K562 (cell line): ENCODE measurements around the gene SAP25. TPM values are rescaled to one million over a fixed set of nuclear protein-coding genes. Genes with fewer than 3 reads are reported as not detected.

ENCODE experiments used
- ADNP ChIP-seq: fragments of 200-800 bp; sonication (Bioruptor generic); IDR thresholded peaks from 2 replicates; pipeline ENCODE4 v1.6.1; 2016; ENCODE audit warnings: missing genetic modification characterization, missing compliant biosample characterization
- RCOR1 ChIP-seq, 2 experiments: IDR thresholded peaks; 2 replicates each; pipeline ENCODE4 v1.6.1; 2012; ENCODE audit warnings: low read depth in 2 of 2, low read length in 2 of 2, borderline replicate concordance in 1 of 2, improper control_type of control experiment in 1 of 2
- TFAM ChIP-seq: fragments of 250-450 bp; sonication (Bioruptor Pico); conservative IDR thresholded peaks from 2 replicates; pipeline ENCODE4 v1.5.0; 2021; ENCODE audit warnings: mild to moderate bottlenecking, moderate library complexity
- THRAP3 ChIP-seq: fragments of 450-650 bp; IDR thresholded peaks from 2 replicates; pipeline ENCODE4 v1.6.1; 2016; ENCODE audit warnings: mild to moderate bottlenecking, inconsistent platforms, borderline replicate concordance
- YBX1 ChIP-seq: fragments of 450-650 bp; IDR thresholded peaks from 2 replicates; pipeline ENCODE4 v1.7.1; 2016; ENCODE audit warnings: mild to moderate bottlenecking
- ZNF445 ChIP-seq: fragments of 250-450 bp; sonication (Bioruptor Pico); IDR thresholded peaks from 2 replicates; pipeline ENCODE4 v1.4.0; 2020; ENCODE audit warnings: low read depth, mild to moderate bottlenecking, moderate library complexity
- polyA plus RNA-seq, 8 experiments: library from polyadenylated mRNA; depleted of rRNA in 4 of 8; stranded (reverse) in 5 of 8; unstranded in 3 of 8; fragments of >200 nt; fragmentation: Nextera tagmentation in 2 of 8; fragmentation: Illumina TruSeq in 1 of 8; extraction: Ambion mirVana in 2 of 8; extraction: Trizol in 1 of 8; gene quantifications; 2 replicates each; pipeline versions ENCODE4 v1.2.1 to v1.2.3, GENCODE V29; 2011 to 2014; ENCODE audit warnings: inconsistent platforms in 1 of 8, missing spikeins in 1 of 8
- total RNA-seq, 7 experiments: library from RNA; depleted of rRNA in 6 of 7; stranded (reverse); fragments of >200 nt in 6 of 7; fragmentation: Illumina TruSeq in 2 of 7; extraction: Trizol in 2 of 7; gene quantifications; 2 replicates each; pipeline versions ENCODE4 v1.2.1 to v1.2.3, GENCODE V29; 2011 to 2021; ENCODE audit warnings: low replicate concordance in 1 of 7
- TF ChIP-seq, protein P1 (sequence below): fragments of 250-450 bp; sonication (Bioruptor Pico); IDR thresholded peaks from 2 replicates; pipeline ENCODE4 v1.4.0; 2020
- TF ChIP-seq, protein P2 (sequence below): IDR thresholded peaks from 2 replicates; pipeline ENCODE4 v1.6.1; 2012; ENCODE audit warnings: low read depth, low read length, improper control_type of control experiment, borderline replicate concordance
- TF ChIP-seq, protein P3 (sequence below), 2 experiments: IDR thresholded peaks in 1 of 2; conservative IDR thresholded peaks in 1 of 2; 2 replicates each; pipeline ENCODE4 v1.6.1; 2016; ENCODE audit warnings: low read depth in 2 of 2, mild to moderate bottlenecking in 1 of 2, missing compliant biosample characterization in 1 of 2, missing genetic modification characterization in 1 of 2, moderate library complexity in 1 of 2
- TF ChIP-seq, protein P4 (sequence below): fragments of 250-450 bp; sonication (Bioruptor Pico); IDR thresholded peaks from 2 replicates; pipeline ENCODE4 v1.5.0; 2021
- TF ChIP-seq, protein P5 (sequence below): fragments of 450-650 bp; IDR thresholded peaks from 2 replicates; pipeline ENCODE4 v1.6.1; 2017; ENCODE audit warnings: antibody characterized with exemption

The SAP25 gene
- total and polyA plus RNA-seq, 9 of the 15 experiments (the other 6 are each of a cell fraction or from before 2014, with no cell fraction given) = 0.13 to 5.3 (median 0.78) TPM; not detected in 1

DNA sequence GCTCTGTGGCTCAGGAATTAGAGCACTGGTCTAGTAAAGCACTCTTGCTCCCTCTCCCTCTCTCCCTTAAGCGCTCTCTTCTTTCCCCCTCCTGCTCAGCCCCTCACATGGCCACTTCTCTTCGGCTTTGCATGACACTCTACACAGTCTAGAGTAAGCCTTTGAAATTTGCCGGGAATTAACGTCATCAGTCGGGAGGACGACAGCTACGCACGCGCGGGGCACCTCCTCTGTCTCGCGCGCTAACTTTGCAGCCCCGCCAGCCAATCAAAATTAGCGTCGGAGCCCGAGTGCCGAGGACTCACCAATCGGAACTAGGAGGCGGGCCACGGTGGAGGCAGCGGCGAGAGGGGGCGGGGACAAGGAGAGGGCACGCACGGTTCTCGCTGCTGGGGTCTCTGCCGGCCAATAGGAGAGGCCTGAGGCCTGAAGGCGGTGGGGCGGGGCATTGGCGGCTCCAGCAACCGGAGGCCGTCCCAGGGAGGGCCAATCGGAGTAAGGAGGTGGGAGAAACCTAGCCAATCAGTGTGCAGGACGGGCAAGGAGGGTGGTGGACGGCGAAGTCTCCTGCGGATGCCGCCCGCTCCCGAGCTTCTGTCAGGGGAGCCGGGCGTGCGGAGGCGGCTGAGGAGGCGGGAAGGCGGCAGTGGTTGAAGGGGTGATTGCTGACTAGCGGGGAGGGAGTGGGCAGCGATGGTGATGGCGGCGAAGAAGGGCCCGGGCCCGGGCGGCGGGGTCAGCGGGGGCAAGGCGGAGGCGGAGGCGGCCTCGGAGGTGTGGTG, 34.9 kb downstream of the SAP25 start, which contains the start of gene AGFG2 (continued):
- TF ChIP-seq, protein P1, sequence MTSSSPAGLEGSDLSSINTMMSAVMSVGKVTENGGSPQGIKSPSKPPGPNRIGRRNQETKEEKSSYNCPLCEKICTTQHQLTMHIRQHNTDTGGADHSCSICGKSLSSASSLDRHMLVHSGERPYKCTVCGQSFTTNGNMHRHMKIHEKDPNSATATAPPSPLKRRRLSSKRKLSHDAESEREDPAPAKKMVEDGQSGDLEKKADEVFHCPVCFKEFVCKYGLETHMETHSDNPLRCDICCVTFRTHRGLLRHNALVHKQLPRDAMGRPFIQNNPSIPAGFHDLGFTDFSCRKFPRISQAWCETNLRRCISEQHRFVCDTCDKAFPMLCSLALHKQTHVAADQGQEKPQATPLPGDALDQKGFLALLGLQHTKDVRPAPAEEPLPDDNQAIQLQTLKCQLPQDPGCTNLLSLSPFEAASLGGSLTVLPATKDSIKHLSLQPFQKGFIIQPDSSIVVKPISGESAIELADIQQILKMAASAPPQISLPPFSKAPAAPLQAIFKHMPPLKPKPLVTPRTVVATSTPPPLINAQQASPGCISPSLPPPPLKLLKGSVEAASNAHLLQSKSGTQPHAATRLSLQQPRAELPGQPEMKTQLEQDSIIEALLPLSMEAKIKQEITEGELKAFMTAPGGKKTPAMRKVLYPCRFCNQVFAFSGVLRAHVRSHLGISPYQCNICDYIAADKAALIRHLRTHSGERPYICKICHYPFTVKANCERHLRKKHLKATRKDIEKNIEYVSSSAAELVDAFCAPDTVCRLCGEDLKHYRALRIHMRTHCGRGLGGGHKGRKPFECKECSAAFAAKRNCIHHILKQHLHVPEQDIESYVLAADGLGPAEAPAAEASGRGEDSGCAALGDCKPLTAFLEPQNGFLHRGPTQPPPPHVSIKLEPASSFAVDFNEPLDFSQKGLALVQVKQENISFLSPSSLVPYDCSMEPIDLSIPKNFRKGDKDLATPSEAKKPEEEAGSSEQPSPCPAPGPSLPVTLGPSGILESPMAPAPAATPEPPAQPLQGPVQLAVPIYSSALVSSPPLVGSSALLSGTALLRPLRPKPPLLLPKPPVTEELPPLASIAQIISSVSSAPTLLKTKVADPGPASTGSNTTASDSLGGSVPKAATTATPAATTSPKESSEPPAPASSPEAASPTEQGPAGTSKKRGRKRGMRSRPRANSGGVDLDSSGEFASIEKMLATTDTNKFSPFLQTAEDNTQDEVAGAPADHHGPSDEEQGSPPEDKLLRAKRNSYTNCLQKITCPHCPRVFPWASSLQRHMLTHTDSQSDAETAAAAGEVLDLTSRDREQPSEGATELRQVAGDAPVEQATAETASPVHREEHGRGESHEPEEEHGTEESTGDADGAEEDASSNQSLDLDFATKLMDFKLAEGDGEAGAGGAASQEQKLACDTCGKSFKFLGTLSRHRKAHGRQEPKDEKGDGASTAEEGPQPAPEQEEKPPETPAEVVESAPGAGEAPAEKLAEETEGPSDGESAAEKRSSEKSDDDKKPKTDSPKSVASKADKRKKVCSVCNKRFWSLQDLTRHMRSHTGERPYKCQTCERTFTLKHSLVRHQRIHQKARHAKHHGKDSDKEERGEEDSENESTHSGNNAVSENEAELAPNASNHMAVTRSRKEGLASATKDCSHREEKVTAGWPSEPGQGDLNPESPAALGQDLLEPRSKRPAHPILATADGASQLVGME (CRISPR knock-in tag) = peak; percentile 89
- TF ChIP-seq ADNP (tag) (no peak), TFAM (CRISPR knock-in tag) (no peak), RCOR1 (IDR thresholded peaks at IDR 0.05; ENCODE audit: borderline replicate concordance in 1 of 2, low read depth in 2 of 2, low read length in 2 of 2) (peak in 1 of 2 experiments; percentile 2; a peak in 2 of 4 replicates), YBX1 (no peak), ZNF445 (CRISPR knock-in tag) (no peak), THRAP3 (no peak)
- TF ChIP-seq, protein P2, sequence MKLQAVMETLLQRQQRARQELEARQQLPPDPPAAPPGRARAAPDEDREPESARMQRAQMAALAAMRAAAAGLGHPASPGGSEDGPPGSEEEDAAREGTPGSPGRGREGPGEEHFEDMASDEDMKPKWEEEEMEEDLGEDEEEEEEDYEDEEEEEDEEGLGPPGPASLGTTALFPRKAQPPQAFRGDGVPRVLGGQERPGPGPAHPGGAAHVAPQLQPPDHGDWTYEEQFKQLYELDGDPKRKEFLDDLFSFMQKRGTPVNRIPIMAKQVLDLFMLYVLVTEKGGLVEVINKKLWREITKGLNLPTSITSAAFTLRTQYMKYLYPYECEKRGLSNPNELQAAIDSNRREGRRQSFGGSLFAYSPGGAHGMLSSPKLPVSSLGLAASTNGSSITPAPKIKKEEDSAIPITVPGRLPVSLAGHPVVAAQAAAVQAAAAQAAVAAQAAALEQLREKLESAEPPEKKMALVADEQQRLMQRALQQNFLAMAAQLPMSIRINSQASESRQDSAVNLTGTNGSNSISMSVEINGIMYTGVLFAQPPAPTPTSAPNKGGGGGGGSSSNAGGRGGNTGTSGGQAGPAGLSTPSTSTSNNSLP = no peak
- TF ChIP-seq, protein P3, sequence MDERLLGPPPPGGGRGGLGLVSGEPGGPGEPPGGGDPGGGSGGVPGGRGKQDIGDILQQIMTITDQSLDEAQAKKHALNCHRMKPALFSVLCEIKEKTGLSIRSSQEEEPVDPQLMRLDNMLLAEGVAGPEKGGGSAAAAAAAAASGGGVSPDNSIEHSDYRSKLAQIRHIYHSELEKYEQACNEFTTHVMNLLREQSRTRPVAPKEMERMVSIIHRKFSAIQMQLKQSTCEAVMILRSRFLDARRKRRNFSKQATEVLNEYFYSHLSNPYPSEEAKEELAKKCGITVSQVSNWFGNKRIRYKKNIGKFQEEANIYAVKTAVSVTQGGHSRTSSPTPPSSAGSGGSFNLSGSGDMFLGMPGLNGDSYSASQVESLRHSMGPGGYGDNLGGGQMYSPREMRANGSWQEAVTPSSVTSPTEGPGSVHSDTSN (CRISPR knock-in tag; IDR thresholded peaks at IDR 0.05; ENCODE audit: low read depth) = no peak
- TF ChIP-seq, protein P3 (tag; conservative IDR thresholded peaks at IDR 0.05; ENCODE audit: low read depth) = peak; percentile 65
- TF ChIP-seq, protein P4, sequence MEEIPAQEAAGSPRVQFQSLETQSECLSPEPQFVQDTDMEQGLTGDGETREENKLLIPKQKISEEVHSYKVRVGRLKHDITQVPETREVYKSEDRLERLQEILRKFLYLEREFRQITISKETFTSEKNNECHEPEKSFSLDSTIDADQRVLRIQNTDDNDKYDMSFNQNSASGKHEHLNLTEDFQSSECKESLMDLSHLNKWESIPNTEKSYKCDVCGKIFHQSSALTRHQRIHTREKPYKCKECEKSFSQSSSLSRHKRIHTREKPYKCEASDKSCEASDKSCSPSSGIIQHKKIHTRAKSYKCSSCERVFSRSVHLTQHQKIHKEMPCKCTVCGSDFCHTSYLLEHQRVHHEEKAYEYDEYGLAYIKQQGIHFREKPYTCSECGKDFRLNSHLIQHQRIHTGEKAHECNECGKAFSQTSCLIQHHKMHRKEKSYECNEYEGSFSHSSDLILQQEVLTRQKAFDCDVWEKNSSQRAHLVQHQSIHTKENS (CRISPR knock-in tag) = no peak
- TF ChIP-seq, protein P5, sequence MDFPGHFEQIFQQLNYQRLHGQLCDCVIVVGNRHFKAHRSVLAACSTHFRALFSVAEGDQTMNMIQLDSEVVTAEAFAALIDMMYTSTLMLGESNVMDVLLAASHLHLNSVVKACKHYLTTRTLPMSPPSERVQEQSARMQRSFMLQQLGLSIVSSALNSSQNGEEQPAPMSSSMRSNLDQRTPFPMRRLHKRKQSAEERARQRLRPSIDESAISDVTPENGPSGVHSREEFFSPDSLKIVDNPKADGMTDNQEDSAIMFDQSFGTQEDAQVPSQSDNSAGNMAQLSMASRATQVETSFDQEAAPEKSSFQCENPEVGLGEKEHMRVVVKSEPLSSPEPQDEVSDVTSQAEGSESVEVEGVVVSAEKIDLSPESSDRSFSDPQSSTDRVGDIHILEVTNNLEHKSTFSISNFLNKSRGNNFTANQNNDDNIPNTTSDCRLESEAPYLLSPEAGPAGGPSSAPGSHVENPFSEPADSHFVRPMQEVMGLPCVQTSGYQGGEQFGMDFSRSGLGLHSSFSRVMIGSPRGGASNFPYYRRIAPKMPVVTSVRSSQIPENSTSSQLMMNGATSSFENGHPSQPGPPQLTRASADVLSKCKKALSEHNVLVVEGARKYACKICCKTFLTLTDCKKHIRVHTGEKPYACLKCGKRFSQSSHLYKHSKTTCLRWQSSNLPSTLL = no peak
